NCI-H2171 treated with DMSO at 0.1 percent for 48 hours (cell line): ENCODE measurements around the gene ZCWPW1.
"Not testable (repeated sequence)": the region's sequence is repeated elsewhere in the genome, so short reads cannot be mapped to it uniquely, and the experiment has no call there.

ENCODE experiments used
- DNase-seq: peaks from one replicate; lab custom pipeline; 2025; lab: John Stamatoyannopoulos, UW

The ZCWPW1 gene

DNA sequence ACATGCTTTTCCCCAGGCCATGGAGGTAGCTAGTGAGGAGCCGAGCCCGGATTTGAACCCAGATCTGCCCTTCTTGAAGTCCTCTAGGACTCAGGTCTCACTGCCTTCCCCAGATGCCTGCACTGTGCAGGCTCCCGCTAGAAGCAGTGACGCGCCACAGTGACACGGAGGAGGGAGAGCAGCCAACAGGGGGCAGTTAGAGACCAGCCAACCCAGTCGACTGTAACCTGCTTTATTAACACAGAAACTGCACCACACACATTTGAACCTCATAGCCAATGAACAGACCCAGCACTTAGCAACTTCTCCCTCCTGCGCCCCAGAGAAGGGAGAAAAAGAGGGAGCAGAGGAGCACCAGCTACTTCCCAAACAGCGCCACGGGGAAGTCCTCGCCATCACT lies 27.8 kb downstream of the ZCWPW1 start:
- no peak for DNase-seq

DNA sequence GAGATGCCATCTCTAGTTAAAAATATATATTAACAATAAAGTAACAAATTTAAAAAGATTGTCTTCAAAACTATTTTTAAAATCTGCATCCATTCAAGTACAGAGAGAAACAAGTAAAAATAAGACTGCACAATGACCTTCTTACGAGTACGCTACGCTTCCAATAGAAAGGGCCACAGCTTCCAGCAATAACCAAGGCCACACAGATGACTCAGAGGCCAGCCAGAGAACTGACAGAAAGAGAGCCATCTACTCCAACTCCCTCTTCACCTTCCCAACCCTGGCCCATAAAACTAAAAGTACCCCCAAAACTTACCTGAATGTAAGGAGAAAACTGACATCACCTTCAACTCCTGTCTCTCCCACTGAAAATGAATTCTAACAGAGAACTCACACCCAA lies 28.5 kb downstream of the ZCWPW1 start:
- no peak for DNase-seq

DNA sequence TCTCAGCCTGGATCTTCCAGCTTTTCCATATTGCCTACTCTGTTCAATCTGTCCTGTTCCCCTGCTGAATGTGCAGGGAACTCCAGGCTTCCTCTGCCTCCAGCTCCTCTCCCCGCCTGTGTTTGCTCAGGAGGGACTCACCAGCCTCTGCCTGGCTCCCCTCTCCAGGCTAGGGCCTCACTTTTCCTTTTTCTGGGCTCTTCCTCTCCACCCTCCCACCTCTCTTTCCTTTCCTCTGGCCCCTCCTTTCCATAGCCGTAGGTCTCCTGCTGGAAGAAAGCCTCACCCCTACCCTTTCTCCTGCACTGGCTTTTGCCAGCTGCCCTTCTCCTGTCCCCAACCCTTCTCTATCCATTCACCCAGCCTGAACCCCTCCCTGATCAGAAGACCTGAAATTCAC lies 30.3 kb downstream of the ZCWPW1 start:
- DNase-seq, result no peak

DNA sequence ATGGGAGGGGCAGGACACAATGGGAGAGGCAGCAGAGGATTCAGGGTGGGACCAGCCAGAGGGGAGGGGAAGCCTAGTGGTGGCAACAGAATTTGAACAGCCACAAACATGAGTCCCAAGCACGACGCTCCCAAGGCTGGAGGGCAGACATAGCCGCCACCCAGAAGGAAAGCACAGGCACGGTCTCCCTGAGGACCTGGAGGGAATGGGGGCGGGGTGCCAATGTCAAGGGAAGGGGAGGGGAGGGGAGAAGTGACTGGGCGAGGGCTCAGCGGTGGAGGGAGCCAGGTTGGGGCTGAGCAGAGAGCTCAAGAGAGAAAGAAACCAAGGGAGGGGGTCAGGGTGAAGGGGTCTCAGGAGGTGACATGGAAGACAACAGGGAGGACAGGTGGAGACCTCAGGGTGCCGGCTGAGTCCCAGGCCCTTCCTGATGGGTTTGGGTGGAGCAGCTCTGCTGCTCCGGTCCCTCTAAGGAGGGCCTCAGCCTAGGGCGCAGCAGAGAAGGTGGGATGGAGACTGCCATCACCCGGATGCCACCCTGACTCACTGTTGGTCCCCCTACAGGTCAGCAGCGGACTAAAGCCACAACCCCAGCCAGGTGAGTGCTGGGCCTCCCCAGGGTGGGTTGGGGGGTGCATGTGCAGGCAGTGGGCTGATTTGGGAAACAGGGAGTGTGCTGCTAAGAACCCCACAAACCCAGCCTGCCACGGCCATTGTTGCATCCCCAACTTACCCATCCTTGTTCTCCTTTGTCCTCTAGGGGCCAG lies 31.0 kb downstream of the ZCWPW1 start:
- DNase-seq, result no peak

DNA sequence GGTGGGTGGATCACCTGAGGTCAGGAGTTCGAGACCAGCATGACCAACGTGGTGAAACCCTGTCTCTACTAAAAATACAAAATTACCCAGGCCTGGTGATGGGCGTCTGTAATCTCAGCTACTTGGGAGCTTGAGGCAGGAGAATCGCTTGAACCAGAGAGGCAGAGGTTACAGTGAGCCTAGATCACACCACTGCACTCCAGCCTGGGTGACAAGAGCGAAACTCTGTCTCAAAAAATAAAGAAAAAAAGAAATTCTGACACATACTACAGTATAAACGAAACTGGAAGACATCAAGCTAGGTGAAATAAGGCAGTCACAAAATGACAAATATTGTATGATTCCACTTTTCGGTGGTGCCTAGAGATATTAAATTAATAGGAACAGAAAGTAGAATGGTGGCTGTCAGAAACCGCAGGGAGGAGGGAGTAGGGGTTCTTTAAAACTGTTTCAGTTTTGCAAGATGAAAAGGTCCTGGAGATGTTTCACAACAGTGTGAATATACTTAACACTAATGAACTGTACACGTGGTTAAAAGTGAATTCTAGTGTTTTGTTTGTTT lies 32.0 kb downstream of the ZCWPW1 start:
- no peak for DNase-seq

DNA sequence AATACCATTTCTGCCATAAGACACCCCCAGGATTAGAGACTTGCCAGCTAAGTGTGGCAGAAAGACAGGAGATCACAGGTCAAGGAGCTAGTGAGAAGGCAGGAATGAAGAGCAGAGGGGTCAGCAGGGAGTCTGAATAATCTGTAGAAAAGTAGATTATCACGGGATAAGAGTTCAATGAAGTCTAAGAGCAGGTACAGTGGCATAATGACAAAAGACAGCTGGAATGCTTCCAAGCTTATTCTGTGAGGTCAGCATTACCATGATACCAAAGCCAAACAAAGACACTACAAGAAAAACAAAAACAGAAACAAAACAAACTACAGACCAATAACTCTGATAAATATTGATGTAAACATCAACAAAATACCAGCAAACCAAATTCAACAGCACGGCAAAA lies 34.4 kb downstream of the ZCWPW1 start:
- no peak for DNase-seq

DNA sequence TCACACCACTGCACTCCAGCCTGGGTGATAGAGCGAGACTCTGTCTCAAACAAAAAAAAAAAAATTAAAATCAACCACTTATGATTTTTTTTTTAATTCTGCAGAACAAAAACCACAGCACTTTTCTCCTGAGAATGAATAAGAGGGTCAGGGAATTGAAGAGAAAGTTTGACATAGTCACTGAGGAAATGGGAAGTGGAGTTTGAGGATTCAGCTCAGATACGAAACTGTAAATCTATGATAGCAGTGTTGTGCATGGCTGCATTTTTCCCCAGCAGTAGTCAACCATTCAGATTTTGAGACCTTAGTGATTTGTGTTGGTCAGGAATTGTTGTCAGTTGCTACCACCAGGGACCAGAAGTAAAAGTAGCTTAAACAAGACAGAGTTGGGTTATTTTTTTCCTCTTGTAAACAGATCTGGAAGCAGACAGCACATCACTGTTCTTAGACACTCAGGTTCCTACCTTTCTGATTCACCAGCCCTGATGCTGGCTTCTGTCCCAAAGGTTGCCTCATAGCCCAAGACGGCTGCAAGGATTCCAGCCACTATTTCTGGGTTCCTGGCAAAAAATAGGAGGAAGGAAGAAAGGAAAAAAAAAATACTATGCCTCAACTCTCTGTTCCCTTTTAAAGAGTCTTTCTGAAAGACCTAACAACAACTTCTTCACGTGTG lies 35.1 kb downstream of the ZCWPW1 start:
- DNase-seq, result no peak

DNA sequence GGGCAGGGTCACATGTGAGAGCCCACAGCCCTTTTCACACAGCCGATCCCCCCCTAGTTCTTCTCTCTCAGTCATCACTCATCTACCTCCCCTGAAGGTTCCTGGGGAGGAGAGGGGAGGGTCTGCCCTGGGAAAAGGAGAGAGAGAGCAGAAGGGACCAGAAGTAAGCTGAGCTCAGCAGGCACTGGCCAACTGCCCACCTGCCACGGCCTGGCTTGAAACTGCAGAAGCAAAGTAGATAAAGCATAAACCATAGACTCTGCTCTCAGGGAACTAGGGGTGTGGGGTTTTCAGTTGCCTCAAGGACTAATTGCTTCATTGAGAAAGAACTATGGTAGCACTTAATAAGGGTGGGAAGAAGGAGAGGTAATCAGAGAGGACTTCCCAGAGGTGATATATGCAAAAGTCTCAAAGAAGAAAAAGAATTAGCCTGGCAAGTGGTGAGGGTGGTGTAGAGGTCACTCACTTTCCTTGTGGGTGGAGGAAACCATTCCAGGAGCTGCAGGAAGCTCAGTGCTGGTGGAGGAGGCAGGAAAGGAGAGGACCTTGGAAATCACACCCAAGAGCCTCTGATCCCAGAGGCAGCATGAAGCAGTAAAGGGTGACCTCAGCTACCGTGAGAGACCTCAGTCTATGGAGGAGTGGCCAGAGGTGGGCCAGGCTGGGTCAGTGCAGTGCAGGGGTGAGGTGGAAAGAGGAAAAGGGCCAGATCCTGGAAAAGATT lies 38.1 kb downstream of the ZCWPW1 start:
- DNase-seq, result no peak

DNA sequence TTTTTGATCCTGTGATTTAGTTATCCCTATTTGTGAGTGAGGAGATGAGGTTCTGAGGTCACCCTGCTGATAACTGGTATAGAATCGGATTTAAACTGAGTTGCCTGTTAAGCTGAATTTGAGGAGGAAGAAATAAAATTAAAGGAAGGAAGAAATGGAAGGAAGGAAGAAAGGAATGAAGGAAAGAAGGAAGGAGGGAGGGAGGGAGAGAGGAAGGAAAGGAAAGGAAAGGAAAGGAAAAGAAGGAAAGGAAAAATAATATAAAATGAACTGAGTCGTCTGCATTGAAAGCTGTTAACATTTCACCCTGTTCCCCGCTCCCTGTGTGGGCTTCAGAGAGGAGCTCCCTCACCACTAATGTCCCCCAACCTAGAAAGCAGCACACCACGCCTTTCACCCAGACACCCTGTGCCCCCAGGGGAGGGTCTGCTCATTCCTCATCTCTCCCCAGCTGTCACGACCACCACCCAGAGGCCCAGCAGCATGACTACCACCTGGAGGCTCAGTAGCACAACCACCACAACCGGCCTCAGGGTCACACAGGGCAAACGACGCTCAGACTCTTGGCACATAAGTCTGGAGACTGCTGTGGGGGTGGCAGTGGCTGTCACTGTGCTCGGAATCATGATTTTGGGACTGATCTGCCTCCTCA lies 38.9 kb downstream of the ZCWPW1 start:
- no peak for DNase-seq

DNA sequence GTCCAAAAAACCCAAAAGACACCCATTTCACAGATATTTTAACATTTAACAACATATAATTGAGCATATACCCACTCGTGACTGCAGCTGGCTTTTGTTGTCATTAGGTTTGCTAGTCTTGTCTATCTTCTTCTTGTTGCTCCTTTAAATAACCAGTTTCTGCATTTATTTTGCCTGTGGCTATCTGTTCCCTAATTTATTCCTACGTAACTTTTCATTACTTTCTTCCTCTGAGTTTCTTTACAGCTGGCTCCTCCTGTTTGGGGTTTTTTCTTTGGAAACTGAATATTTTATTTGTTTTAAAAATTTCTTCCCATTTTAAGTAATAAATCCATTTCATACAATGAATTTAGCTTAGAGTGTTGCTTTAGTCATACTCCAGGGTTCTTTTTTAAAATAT lies 40.8 kb downstream of the ZCWPW1 start:
- DNase-seq, result no peak

DNA sequence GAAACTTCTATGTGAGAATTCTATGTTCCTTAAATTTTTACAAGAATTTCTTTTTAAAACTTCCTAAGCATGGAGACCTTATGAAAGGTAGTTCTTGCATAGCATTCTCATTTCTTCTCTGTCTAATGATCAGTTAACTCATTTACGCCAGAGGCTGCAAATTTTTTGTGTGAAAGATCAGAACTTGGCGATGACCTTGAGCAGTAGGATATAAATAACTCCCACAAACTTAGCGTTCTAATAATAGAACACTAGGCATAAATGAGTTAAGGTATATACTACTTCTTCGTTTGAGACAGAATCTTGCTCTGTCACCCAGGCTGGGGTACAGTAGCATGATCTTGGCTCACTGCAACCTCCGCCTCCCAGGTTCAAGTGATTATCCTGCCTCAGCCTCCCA lies 41.6 kb downstream of the ZCWPW1 start:
- no peak for DNase-seq

DNA sequence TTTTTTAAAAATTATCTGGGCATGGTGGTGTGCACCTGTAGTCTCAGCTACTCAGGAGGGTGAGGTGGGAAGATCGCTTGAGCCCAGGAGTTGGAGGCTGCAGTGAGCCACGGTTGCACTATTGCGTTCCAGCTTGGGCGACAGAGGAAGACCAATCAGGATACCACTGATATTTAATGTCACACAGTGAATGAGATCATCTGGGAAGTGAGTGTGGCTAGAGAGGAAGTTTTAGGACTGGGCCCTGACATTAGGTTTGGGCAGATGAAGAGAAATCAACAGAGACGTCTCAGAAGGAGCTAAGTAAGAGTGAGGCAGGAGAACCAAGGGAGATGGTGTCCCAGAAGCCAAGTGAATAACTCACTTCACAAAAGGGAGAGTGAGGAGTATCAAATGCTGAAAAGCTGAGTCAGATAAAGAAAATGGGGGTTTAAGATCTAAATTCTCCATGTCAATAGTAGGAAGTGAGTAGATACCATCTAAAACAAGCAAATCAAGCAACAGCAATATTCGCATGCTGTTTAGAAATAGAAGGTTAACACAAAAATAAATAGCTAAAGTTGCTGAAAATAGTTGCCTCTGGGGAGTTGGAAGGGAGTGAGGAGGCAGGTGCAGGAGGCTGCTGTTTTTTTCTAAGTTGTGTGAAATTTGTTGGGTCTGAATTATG lies 43.7 kb downstream of the ZCWPW1 start:
- no peak for DNase-seq

DNA sequence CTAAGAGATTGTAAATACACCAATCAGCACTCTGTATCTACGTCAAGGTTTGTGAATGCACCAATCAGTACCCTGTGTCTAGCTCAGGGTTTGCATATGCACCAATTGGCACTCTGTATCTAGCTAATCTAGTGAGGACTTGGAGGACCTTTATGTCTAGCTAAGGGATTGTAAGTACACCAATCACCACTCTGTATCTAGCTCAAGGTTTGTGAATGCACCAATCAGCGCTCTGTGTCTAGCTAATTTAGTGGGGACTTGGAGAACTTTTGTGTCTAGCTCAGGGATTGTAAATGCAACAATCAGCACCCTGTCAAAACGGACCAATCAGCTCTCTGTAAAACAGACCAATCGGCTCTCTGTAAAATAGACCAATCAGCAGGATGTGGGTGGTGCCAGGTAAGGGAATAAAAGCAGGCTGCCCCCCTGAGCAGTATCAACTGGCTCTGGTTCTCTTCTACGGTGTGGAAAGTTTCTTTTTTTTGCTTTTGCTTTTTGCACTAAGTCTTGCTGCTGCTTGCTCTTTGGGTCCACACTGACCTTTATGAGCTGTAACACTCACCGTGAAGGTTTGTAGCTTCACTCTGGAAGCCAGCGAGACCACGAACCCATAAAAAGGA lies 46.2 kb downstream of the ZCWPW1 start:
- not testable (repeated sequence) for DNase-seq

DNA sequence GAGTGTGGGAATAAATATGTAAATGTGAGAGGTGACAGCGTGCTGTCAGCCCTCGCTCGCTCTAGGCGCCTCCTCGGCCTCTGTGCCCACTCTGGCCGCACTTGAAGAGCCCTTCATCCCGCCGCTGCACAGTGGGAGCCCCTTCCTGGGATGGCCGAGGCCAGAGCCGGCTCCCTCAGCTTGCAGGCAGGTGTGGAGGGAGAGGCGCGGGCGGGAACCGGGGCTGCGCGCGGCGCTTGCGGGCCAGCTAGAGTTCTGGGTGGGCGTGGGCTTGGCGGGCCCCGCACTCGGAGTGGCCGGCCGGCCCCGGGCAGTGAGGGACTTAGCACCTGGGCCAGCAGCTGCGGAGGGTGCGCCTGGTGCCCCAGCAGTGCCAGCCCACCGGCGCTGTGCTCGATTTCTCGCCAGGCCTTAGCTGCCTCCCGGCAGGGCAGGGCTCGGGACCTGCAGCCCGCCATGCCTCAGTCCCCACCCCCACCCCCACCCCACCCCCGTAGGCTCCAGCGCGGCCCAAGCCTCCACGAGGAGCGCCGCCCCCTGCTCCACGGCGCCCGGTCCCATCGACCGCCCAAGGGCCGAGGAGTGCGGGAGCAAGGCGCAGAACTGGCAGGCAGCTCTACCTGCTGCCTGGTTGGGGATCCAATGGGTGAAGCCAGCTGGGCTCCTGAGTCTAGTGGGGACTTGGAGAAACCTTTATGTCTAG lies 46.8 kb downstream of the ZCWPW1 start:
- not testable (repeated sequence) for DNase-seq

DNA sequence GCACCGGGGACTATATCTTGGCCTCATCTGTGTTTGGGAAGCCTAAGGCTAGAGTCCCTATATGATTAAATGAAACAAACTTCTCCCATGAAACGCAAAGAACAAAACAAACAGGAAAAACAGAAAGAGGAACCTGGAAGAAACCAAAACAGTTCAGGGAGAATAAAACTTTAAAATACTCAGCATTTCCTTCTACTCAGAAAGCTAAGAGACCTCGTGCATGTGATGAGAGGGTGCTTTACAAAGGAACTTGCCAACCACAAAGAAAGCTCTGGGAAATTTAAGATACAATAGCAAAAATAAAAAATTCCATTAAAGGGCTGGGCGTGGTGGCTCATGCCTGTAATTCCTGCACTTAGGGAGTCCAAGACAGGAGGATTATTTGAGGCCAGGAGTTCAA lies 48.3 kb downstream of the ZCWPW1 start:
- DNase-seq, result no peak

DNA sequence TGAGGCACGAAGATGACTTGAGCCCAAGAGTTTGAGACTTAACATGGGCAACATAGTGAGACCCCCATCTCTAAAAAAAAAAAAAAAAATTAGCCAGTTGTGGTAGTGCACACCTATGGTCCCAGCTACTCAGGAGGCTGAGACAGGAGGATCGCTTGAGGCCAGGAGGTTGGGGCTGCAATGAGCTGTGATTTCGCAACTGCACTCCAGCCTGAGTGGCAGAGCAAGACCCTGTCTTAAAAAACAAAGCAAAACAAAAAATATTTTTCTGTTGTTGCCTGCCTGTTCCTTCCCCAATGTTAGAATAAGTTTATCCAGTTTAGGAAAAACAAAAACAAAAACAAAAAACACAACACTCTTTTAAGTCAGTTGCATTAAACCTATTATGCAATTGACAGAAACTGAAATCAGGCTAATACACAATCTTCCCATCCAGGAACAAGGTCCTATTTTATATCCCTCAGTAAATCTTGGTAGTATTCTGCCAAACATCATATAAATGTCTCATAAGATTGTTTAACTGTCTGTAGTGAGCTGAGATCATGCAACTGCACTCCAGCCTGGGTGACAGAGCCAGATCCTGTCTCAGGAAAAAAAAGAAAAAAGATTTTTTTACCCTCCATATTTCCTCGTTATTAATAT lies 50.3 kb downstream of the ZCWPW1 start:
- DNase-seq, result no peak

DNA sequence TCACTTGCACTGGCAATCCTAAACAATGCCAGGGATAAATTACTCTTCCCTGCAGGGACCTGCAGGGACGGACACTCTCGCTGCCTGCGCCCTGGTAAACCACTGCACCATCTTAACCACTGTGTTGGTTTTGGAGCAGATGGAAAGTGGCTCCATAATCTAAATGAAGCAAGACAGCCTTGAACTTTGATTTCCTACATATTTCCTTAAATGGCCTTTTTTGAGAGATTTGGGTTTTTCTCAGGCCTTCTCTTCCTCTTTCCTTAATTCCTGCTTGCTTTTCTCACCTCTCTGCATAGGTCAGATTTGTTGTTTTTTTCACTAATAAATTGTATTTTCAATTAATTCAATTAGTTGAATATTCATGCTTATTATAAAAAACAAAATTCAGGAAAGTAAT lies 52.4 kb downstream of the ZCWPW1 start:
- no peak for DNase-seq

DNA sequence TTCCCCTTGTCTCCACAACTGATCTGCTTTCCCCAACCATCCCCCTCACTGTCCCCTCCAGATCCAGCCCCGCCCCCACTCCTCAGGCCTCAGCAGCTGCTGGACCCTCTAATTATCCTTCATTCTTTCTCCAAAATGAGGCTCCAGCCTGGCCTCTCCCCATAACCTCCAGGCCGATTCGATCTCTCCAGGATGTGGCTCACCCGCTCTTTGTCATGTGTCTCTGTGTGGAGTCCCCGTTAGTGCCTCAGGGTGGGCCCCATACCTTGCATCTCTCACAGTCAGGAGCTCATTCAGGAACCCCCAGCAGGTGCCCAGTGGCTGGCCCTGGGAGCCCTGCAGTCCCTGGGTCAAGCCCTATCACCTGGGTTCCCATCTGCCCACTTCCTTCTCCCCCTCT lies 53.9 kb downstream of the ZCWPW1 start:
- DNase-seq, result no peak

DNA sequence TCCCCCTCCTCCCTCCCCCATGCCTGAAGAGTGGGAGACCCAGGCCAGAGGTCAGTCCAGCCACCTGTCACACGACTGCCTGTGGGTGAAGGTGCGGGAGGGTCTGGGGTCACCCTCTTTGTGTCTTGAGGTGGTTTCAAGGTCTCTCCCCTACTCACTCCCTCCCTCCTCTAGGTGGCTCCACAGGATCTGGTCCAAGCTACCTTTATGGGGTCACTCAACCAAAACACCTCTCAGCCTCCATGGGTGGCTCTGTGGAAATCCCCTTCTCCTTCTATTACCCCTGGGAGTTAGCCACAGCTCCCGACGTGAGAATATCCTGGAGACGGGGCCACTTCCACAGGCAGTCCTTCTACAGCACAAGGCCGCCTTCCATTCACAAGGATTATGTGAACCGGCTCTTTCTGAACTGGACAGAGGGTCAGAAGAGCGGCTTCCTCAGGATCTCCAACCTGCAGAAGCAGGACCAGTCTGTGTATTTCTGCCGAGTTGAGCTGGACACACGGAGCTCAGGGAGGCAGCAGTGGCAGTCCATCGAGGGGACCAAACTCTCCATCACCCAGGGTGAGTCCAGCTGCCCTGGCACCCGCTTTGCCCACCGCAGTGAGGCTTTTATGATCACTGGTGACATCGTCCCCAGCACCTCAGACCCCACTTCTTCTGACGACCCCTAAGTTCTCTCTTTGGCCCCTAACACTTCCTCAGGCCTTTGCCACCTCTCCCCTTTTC lies 54.5 kb downstream of the ZCWPW1 start:
- not testable (repeated sequence) for DNase-seq
